ENCODE data around the gene AGR3.

Gene AGR3

GRCh38 chr7:16923019-16923418 lies 41.2 kb upstream of the AGR3 start:
- ChIA-PET POLR2A (ENCODE audit: low non-redundant PET) (no interaction called here), CTCF (interaction anchor here (0.9 kb wide), 1 partner anchor 31 kb away, joined by 3 read pairs; no protein-coding TSS in a partner anchor)

DNA sequence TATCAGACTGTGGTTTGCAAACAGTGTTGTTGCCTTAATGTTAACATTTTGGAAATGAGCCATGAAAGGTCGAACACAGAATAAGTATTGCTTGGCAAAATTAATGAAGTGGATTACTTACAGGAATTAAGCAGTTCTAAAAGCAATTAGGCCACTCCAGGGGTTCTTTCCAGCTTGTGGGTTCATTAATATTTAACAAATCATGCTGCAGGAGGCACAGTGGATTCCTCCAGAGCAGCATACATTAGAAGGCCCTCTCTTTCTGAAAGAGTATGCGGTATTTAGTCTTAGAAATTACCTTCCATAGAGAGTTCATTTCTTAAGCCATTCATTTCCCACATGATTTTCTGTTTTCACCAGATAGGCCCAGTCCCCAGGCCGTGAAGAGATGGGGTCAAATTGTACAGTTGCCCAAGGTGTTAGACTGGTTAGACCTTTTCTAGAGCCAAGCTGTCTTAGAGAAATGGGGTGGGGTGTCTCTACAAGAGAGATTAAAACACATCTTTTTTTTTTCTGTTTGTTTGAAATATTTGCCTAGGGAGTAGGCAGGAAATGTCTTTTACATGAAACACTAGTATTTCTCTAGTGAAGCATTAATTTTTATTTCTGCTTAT lies 40.0 kb upstream of the AGR3 start:
- TF ChIP-seq CTCF (conservative IDR thresholded peaks at IDR 0.05; ENCODE audit: low read depth): no peak
- POLR2A ChIA-PET (ENCODE audit: low non-redundant PET): no interaction called here
- H3K27ac ChIP-seq: no peak overlapping the region
- DNase-seq (ENCODE audit: low spot score): no peak
- CTCF ChIA-PET: no interaction called here

More at GRCh38 chr7:16923019-16923418, 41.2 kb upstream of the AGR3 start:
- DNase-seq (ENCODE audit: low spot score): no peak
- H3K27ac ChIP-seq: no peak overlapping the region
- no peak for TF ChIP-seq CTCF (conservative IDR thresholded peaks at IDR 0.05; ENCODE audit: low read depth)

DNA sequence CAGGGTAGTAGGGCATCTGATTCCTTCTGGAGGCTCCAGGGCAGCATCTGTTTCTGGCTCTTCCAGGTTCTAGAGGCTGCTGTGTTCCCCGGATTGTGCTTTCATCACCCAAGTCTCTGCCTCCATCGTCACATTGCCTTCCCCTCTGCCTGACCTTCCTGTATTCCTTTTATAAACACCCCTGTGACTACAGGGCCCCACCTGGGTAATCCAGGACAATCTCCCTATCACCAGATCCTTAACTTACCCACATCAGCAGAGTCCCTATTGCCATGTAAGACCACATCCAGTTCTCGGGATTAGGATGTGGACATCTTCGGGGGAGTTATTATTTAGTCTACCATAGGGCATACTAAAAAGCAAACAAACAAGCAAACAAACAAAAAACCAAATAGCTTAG lies 39.4 kb upstream of the AGR3 start:
- CTCF ChIA-PET: no interaction called here
- TF ChIP-seq CTCF (conservative IDR thresholded peaks at IDR 0.05; ENCODE audit: low read depth): no peak
- no peak overlapping the region for H3K27ac ChIP-seq
- no peak for DNase-seq (ENCODE audit: low spot score)
- POLR2A ChIA-PET (ENCODE audit: low non-redundant PET): no interaction called here

- ChIA-PET POLR2A (ENCODE audit: low non-redundant PET) (no interaction called here), CTCF (no interaction called here)
- DNase-seq (ENCODE audit: low spot score): no peak
- no peak overlapping the region for H3K27ac ChIP-seq
- no peak for TF ChIP-seq CTCF (conservative IDR thresholded peaks at IDR 0.05; ENCODE audit: low read depth)
These were observed 37.7 kb upstream of the AGR3 start for GRCh38 chr7:16919440-16919839.

DNA sequence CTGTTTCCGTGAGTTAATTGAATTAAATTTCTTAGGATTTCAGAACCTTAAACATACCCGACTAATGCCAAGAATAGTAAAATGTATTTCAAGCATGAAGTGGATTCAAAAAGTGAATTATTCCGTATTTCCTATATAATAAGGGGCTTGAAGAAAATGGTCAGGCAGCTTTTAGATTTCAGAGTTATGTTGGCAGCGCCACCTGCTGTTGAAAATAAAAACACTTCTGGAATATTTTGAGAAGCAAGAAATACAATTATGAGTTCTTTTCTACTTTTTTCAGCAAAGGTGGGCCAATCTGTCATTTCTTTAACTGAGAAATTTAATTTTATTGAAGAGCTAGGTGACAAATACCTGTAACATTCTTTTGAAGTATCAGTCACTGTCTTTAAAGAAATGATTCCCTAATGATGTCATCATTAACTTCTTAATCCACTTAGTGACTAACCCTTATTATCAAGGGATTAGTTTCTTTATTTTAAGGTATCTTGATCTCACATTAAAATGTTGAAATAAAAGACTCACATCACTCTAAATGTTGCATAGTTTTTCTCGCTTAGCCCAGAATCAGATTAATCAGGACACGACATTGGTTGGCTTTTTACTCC lies 36.6 kb upstream of the AGR3 start:
- CTCF ChIA-PET: interaction anchor here (0.6 to 2.0 kb wide), 15 partner anchors 9 to 899 kb away, joined by 3 to 10 read pairs (median 3); no protein-coding TSS in a partner anchor
- peak; percentile 86 for TF ChIP-seq CTCF (conservative IDR thresholded peaks at IDR 0.05; ENCODE audit: low read depth)
- DNase-seq (ENCODE audit: low spot score): no peak
- H3K27ac ChIP-seq: no peak overlapping the region
- POLR2A ChIA-PET (ENCODE audit: low non-redundant PET): interaction anchor here (0.5 kb wide), 1 partner anchor 380 kb away, joined by 3 read pairs; no protein-coding TSS in a partner anchor

DNA sequence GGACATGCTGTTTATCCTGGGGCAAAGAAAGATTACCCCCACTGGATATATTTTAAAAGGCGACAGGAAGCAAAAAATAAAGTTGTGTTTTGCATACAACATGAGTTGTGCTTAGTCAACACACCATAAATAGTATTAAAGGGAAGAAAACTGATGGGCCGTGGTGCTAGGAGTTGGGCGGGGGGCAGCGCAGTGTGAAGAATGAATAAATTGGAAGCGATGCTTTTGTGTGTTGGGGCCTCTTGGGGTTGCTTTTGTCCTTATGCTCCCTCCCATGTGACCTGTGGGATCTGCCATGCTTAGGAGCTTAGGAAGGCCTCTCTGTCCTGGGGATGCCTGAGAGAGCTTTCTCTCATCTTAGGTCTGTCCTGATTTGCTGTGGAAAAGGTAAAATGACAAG lies 35.0 kb upstream of the AGR3 start:
- no peak for TF ChIP-seq CTCF (conservative IDR thresholded peaks at IDR 0.05; ENCODE audit: low read depth)
- CTCF ChIA-PET: interaction anchor here (0.6 to 2.0 kb wide), 3 partner anchors 19 to 25 kb away, joined by 4 to 10 read pairs (median 8); no protein-coding TSS in a partner anchor
- POLR2A ChIA-PET (ENCODE audit: low non-redundant PET): interaction anchor here (0.6 kb wide), 1 partner anchor 310 kb away, joined by 3 read pairs; no protein-coding TSS in a partner anchor
- DNase-seq (ENCODE audit: low spot score): no peak
- H3K27ac ChIP-seq: no peak overlapping the region
